ENCODE data around the gene SLC27A2. TPM values are rescaled to one million over a fixed set of nuclear protein-coding genes. Genes with fewer than 3 reads are reported as not detected.

SLC27A2 gene
- total and polyA plus RNA-seq, 4 donors, result 80.2 to 504 (median 216) TPM

DNA sequence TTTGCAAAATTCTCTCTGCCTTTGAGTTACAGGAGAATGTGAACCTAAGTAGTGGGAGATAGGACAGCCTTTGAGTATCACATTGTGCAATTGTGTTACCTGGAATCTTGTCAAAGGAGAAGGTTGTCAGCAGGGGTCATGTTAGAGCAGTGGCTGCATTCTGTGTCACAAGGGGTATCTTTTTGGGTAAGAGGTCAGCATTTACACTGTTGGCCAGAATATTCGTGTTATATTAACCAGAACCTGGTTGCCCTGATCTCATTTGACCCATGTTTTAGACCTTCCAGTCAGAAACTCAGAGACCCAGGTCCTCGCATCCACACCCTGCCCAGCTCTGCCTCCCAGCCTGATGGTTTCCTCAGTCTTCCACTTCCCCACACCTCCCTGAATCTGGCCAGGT is 56.3 kb downstream of the SLC27A2 start (continued):
- peak; percentile 78 for TF ChIP-seq FOXA2 (IDR thresholded peaks at IDR 0.05)
- peak; percentile 80 for TF ChIP-seq MAX (IDR thresholded peaks at IDR 0.05)
- TF ChIP-seq TAF1 (conservative IDR thresholded peaks at IDR 0.05), result no peak
- TF ChIP-seq NR2F2 (IDR thresholded peaks at IDR 0.05), result peak; percentile 49
- TF ChIP-seq EGR1 (IDR thresholded peaks at IDR 0.05; ENCODE audit: low read depth in 2 of 2), result peak in 1 of 2 donors; percentile 68

DNA sequence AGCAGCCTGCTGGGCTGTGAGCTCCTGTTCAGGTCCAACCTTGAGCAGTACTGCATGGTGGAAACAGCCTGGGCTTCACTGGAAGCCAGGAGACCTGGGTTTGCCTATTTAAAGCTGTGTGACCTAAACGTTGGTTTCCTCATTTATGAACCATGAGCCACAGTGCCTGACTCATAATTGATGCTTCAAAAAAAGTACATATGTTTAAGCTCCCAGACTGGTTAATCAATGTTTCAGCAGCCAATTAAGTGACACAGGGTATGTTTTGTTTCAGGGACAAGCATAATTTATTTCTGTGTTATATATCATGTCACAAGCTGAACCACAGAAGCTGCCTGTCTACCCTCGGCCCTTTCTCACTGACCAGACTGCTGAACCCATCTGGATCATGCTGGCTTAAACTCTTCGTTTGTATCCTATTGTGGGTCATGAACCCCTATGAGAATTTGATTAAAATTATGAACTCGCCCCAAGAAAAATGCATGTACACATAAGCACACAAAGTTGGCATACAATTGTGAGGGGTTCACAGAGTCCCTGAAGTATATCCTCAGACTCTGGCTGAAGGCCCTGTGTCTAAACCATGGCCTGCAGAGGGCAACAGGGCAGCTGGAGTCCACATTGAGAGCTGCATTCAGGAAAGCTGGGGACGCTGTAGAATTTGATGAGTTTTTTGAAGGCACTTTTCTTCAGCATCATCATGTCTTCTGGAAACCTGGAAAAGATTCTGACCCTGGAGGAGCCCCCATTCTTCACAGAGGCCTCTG is 59.9 kb downstream of the SLC27A2 start:
- DNase-seq (ENCODE audit: low spot score), result no peak
- TF ChIP-seq RAD21 (IDR thresholded peaks at IDR 0.05) (peak; percentile 52 to 53), HNF4A (conservative IDR thresholded peaks at IDR 0.05) (peak; percentile 45 to 58), CTCF (IDR thresholded peaks at IDR 0.05; ENCODE audit: low read depth, low read length, missing input control) (peak; percentile 8)
- TF ChIP-seq, protein P1, sequence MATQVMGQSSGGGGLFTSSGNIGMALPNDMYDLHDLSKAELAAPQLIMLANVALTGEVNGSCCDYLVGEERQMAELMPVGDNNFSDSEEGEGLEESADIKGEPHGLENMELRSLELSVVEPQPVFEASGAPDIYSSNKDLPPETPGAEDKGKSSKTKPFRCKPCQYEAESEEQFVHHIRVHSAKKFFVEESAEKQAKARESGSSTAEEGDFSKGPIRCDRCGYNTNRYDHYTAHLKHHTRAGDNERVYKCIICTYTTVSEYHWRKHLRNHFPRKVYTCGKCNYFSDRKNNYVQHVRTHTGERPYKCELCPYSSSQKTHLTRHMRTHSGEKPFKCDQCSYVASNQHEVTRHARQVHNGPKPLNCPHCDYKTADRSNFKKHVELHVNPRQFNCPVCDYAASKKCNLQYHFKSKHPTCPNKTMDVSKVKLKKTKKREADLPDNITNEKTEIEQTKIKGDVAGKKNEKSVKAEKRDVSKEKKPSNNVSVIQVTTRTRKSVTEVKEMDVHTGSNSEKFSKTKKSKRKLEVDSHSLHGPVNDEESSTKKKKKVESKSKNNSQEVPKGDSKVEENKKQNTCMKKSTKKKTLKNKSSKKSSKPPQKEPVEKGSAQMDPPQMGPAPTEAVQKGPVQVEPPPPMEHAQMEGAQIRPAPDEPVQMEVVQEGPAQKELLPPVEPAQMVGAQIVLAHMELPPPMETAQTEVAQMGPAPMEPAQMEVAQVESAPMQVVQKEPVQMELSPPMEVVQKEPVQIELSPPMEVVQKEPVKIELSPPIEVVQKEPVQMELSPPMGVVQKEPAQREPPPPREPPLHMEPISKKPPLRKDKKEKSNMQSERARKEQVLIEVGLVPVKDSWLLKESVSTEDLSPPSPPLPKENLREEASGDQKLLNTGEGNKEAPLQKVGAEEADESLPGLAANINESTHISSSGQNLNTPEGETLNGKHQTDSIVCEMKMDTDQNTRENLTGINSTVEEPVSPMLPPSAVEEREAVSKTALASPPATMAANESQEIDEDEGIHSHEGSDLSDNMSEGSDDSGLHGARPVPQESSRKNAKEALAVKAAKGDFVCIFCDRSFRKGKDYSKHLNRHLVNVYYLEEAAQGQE (IDR thresholded peaks at IDR 0.05), result no peak
- Histone ChIP-seq H3K27ac (ENCODE audit: low read depth in 1 of 2, low read length in 2 of 2) (peak overlapping the region in 1 of 2 donors; percentile 22), H3K9me3 (ENCODE audit: control insufficient read depth in 4 of 4, low read length in 3 of 4) (no peaks in the 10 kb centered on the region), H3K4me1 (ENCODE audit: control insufficient read depth in 4 of 4, insufficient read depth in 4 of 4, low read length in 3 of 4) (peaks cover 17 to 57% (median 44%) of the 10 kb centered on the region in 4 donors), H3K27me3 (ENCODE audit: control insufficient read depth in 4 of 4, insufficient read depth in 4 of 4, low read length in 3 of 4) (no peaks in the 10 kb centered on the region), H3K36me3 (ENCODE audit: control insufficient read depth in 4 of 4, insufficient read depth in 3 of 4, low read depth in 1 of 4, low read length in 3 of 4) (no peaks in the 10 kb centered on the region), H3K9ac (ENCODE audit: low read depth in 1 of 2, low read length in 2 of 2) (no peak overlapping the region), H3K4me3 (ENCODE audit: low read depth in 1 of 3, low read length in 3 of 3) (no peak overlapping the region)
- 68% methylated on average over 5 of the region's 5 CpGs for whole genome bisulfite sequencing

DNA sequence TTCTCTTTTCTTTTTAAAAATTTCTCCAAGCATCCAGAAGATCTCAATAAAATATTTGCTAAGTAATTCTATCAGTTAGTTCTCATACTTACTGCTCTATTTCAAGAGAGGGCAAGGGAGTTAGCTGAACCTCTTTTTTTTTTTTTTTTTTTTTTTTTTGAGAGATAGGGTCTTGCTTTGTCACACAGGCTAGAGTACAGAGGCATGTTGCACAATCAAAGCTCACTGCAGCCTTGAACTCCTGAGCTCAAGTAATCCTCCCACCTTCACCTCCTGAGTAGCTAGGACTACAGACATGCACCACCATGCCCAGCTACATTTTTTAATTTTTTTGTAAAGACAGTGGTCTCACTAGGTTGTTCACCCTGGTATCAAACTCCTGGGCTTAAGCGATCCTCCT is 62.2 kb downstream of the SLC27A2 start:
- H3K27me3 ChIP-seq (ENCODE audit: control insufficient read depth in 4 of 4, insufficient read depth in 4 of 4, low read length in 3 of 4), result no peaks in the 10 kb centered on the region
- H3K36me3 ChIP-seq (ENCODE audit: control insufficient read depth in 4 of 4, insufficient read depth in 3 of 4, low read depth in 1 of 4, low read length in 3 of 4), result no peaks in the 10 kb centered on the region
- TF ChIP-seq, protein P2, sequence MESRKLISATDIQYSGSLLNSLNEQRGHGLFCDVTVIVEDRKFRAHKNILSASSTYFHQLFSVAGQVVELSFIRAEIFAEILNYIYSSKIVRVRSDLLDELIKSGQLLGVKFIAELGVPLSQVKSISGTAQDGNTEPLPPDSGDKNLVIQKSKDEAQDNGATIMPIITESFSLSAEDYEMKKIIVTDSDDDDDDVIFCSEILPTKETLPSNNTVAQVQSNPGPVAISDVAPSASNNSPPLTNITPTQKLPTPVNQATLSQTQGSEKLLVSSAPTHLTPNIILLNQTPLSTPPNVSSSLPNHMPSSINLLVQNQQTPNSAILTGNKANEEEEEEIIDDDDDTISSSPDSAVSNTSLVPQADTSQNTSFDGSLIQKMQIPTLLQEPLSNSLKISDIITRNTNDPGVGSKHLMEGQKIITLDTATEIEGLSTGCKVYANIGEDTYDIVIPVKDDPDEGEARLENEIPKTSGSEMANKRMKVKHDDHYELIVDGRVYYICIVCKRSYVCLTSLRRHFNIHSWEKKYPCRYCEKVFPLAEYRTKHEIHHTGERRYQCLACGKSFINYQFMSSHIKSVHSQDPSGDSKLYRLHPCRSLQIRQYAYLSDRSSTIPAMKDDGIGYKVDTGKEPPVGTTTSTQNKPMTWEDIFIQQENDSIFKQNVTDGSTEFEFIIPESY (IDR thresholded peaks at IDR 0.05), result no peak
- TF ChIP-seq GABPA (IDR thresholded peaks at IDR 0.05 in 1 of 2, conservative IDR thresholded peaks at IDR 0.05 in 1 of 2) (no peak), RXRA (IDR thresholded peaks at IDR 0.05) (peak in 1 of 2 donors; percentile 43), YY1 (IDR thresholded peaks at IDR 0.05) (no peak), NR2F2 (IDR thresholded peaks at IDR 0.05) (no peak), FOXA1 (IDR thresholded peaks at IDR 0.05) (no peak), EGR1 (IDR thresholded peaks at IDR 0.05; ENCODE audit: low read depth in 2 of 2) (no peak), HNF4A (conservative IDR thresholded peaks at IDR 0.05) (peak; percentile 36 to 47), JUND (IDR thresholded peaks at IDR 0.05) (no peak), RAD21 (IDR thresholded peaks at IDR 0.05) (no peak)
- TF ChIP-seq, protein P1 (IDR thresholded peaks at IDR 0.05), result no peak
- TF ChIP-seq, protein P3, sequence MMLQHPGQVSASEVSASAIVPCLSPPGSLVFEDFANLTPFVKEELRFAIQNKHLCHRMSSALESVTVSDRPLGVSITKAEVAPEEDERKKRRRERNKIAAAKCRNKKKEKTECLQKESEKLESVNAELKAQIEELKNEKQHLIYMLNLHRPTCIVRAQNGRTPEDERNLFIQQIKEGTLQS (IDR thresholded peaks at IDR 0.05), result no peak
- 100% methylated on average over 1 of the region's 1 CpG for WGBS
- DNase-seq (ENCODE audit: low spot score), result no peak
- no peak overlapping the region for H3K9ac ChIP-seq (ENCODE audit: low read depth in 1 of 2, low read length in 2 of 2)
- no peak overlapping the region for H3K4me3 ChIP-seq (ENCODE audit: low read depth in 1 of 3, low read length in 3 of 3)
- no peaks in the 10 kb centered on the region for H3K9me3 ChIP-seq (ENCODE audit: control insufficient read depth in 4 of 4, low read length in 3 of 4)
- peaks cover 13 to 55% (median 41%) of the 10 kb centered on the region in 4 donors for H3K4me1 ChIP-seq (ENCODE audit: control insufficient read depth in 4 of 4, insufficient read depth in 4 of 4, low read length in 3 of 4)
- peak overlapping the region; percentile 79 to 85 for H3K27ac ChIP-seq (ENCODE audit: low read depth in 1 of 2, low read length in 2 of 2)
